Activated naive CD4-positive, alpha-beta T cell treated with anti-CD3 and anti-CD28 coated beads, Interleukin-2, amount 50 U/mL, for 16 hours (primary cell): ENCODE measurements around the gene EHBP1.

Source experiments
- DNase-seq: peaks from one replicate; pipeline ENCODE4 v3.0.0-alpha.2; 2020

The EHBP1 gene

GRCh38 chr2:62826141-62826540 lies 120.6 kb downstream of the EHBP1 start:
- DNase-seq, result no peak

GRCh38 chr2:62826953-62827675 lies 121.6 kb downstream of the EHBP1 start:
- no peak for DNase-seq

DNA sequence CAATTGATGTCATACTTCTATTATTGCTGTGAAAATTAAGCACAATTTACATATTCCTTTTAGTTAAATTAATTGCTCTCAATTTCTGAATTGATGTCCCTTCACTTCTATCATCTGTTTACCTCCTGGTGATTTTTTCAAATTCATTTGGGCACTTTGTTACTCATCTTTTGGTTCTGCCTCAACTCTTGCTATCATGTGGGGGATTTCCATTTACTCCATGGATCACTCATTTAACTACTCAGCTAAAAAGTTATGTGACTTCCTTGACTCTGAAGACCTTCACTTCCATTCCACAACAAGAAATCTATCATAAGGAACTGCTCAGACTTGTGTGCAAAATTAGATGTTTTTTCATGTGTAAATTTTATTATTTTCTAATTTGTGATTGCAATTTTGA lies 126.2 kb downstream of the EHBP1 start:
- DNase-seq, result no peak

- DNase-seq, result no peak
Observed at GRCh38 chr2:62844311-62845090, 139.0 kb downstream of the EHBP1 start.

DNA sequence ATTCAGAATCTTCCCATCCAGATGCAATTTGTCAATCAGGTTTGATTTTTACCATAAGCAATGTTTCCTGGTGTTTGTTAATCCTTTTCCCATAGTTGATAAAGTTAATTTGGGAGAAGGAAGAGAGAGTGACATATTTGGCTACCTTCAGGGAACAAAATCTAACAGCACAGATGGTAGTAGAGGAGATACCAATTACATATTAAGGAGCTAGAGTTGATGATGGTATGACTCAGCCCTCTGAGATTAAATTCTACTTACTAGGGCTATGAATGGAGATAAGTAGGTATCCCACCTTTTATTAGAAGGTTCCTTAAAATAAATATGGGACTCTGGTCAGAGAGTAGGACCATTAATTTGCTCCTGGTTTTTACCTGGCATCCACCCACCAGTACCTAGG lies 139.7 kb downstream of the EHBP1 start:
- DNase-seq, result no peak

- DNase-seq, result no peak
Observed at GRCh38 chr2:62852254-62852653, 146.7 kb downstream of the EHBP1 start.

- no peak for DNase-seq
Observed at GRCh38 chr2:62854600-62855514, 149.3 kb downstream of the EHBP1 start.

DNA sequence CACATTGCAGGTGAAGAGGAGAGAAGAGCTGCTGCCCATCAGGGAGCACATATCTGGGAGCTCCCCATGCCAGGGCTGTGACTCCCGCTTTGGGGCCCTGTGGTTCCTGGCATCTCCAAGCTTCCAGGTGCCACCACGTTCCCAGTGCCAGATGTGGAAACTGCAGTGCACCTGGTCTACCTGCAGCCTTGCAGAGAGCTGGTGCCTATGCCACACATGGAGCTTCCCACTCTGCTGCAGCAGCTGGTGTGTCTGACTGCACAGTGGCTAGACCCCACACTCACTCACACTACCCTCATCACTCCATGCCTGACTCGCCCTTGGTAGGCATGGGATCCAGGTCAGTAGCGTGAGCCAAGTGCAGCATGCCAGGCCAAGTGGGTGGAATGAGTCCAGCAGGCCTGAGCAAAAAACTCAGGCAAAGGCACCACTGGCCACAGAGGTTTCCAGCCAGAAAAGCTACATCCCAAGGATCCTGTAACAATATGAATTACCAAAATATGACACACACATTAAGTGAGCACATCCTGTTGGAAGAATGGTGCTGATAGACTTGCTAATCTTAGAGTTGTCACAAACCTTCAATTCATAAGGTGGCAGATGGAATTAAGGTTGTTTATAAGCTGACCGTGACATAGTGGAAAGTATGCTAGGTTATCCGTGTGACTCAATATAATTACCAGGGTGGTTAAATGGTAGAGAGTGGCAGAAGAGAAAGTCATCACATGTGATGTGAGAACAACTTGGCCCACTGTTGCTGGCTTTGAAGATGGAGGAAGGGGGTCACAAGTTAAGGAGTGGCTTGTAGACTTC lies 150.9 kb downstream of the EHBP1 start:
- DNase-seq, result no peak

GRCh38 chr2:62857139-62857931 lies 151.8 kb downstream of the EHBP1 start:
- no peak for DNase-seq

- no peak for DNase-seq
Observed at GRCh38 chr2:62858231-62858832, 152.8 kb downstream of the EHBP1 start.

DNA sequence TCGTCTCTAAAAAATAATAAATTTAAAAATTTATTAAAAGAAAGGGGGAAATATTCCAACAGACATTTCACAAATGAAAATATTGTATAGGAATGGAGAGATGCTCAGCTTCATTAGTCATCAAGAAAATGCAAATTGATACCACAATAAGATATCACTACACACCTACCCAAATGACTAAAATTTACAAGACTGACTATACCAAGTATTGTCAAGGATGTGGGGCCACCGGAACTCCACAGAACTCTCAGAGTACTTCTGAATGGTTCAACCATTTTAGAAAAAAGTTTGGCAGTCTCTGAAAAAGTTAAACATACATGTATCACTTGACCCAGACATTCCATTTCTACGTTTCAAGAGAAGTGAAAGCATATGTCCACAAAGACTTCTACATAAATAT lies 163.4 kb downstream of the EHBP1 start:
- no peak for DNase-seq

GRCh38 chr2:62870966-62871365 lies 165.5 kb downstream of the EHBP1 start:
- no peak for DNase-seq

DNA sequence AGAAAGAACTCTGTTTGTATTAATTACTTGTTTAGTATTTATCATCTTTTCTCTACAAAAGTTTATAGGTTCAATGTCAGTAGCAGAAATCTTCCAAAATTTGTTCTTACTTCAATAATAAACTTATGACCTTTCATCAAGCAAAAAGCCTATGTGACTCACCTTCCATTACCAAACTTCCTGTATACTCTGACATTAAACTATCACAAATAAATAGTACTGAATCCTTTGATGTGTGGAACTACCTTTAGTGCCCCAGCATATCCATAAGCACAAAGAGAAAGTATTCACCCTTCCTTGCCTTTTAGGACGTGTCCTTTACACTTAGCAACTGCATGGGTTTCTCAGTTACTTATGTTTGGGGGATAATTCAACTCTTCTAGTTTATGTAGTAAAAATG lies 166.0 kb downstream of the EHBP1 start:
- no peak for DNase-seq

DNA sequence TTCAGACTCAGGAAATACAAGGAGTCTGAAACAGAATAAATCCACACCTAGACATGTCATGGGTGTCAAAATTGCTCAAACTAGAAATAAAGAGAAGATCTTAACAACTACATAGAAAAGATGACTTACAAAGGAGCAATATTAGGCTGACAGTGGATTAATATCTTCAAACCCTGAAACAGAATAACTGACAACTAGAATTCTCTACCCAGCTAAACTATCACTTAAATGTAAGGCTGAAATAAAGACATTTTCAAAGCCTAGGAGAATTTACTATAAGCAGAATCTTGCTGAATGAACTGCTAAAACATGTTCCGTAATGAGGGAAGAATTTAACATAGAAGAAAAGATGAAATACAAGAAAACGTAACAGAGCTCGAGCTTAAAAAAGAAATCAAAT lies 168.1 kb downstream of the EHBP1 start:
- DNase-seq, result no peak

DNA sequence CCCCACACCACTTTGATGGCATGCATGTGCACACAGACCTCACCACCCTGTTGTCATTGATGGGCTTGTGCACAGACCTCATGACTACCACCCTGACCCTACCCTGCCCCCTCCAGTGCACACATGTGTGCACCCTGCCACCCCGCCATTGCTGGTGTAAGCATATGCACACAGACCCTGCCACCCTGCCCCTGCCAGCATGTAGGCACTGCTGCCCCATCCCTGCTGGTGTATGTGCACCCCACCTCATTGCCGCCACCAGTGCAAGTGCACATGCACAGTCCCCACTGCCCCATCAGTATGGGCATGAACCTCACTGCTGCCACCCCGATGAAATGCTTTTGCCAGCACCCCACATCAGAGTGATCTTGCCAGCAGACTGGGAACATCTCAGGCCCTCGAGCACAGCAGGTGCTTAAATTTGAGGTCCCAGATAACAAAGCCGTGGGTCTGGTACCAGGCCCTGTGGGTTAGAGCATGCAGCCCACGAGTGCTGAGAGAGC lies 169.4 kb downstream of the EHBP1 start:
- DNase-seq, result no peak

- DNase-seq, result no peak
Observed at GRCh38 chr2:62881162-62881795, 175.8 kb downstream of the EHBP1 start.

- no peak for DNase-seq
Observed at GRCh38 chr2:62883629-62884028, 178.1 kb downstream of the EHBP1 start.

DNA sequence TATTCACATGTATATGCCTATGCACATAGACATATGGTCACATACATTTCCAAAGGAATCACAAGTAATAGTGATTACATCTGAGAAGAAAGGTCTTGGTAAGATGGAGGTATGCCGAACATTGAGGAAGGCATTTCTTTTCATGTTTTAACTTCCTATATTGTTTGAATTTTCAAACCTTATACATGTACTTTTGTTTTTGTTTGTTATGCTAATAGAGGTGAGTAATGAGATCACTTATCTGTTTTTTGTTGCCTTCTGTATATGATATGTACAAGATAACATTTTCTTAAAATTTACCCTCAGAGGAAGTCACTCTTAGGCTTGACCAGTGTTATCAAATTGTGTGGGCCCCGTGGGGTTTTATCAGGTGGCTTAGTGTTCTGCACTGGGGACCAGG lies 178.6 kb downstream of the EHBP1 start:
- DNase-seq, result no peak

- no peak for DNase-seq
Observed at GRCh38 chr2:62884514-62884913, 179.0 kb downstream of the EHBP1 start.

DNA sequence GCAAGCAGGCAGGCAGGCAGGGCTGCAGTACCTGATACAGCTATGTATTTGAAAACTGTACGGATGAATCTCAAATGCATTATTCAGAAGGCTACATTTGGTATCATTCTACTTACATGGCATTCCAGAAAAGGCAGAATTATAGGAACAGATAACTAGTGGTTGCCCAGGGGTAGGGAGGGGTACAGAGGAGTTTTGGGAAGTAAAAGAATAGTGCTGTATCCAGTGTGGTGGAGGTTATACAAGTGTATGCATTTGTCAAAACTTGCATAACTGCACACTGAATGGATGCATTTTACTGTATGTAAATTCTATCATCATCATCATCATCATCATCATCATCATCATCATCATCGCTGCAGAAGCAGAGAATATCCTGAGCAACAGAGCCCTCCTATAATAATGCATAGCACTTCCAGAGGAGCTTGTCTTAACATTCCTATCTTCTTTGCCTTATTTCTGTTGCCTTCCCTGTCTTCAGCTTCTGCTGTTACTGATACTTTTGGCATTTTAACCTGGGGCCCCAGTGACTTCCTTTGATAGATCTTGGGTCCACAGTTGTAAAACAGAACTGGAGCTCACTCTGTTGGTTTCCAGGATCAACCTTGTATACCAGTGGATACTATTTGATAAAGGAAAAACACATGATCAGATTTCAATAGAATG lies 189.6 kb downstream of the EHBP1 start:
- no peak for DNase-seq
